HG03045 (cell line): ENCODE data around the gene EVC2.

ENCODE experiments used
- ATAC-seq: cut with Tn5 transposase; IDR thresholded peaks from one replicate; pipeline ENCODE4 v1.9.1; 2021; ENCODE audit warnings: mild to moderate bottlenecking, moderate library complexity; ENCODE audit not compliant: unreplicated experiment

Gene EVC2

GRCh38 chr4:5526080-5526846, 182.1 kb downstream of the EVC2 start:
- no peak for ATAC-seq

GRCh38 chr4:5524446-5525299, 183.7 kb downstream of the EVC2 start:
- no peak for ATAC-seq

- ATAC-seq, result no peak
Observed at GRCh38 chr4:5517372-5517771, 191.0 kb downstream of the EVC2 start.

GRCh38 chr4:5515646-5516045, 192.7 kb downstream of the EVC2 start:
- ATAC-seq, result no peak
